ENCODE data around the gene PAK3.

The PAK3 gene

DNA sequence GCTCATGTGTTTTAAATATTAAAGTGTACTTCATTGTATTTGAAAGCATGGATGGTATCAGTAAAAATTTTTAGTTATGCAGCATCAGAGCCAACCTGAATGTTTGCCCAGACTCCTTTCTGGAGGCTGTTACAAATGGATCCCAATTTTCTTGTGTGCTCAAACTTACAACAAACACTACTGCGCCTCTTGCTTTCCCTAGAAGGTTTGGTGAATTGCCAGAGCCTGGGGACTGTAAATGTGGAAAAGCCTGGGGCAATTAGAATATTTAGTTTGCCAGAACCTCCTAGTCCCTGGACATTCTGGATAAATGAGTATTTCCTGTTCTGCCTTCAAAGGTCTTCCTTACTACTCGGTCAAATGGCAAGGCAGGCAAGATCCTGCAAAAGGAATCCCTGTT lies 169.5 kb downstream of the PAK3 start:
- DNase-seq (ENCODE audit: insufficient read length, low spot score) (no peak), FAIRE-seq (no peak)
- no peak for TF ChIP-seq CTCF (IDR thresholded peaks at IDR 0.05; ENCODE audit: insufficient read depth, missing control alignments)

DNA sequence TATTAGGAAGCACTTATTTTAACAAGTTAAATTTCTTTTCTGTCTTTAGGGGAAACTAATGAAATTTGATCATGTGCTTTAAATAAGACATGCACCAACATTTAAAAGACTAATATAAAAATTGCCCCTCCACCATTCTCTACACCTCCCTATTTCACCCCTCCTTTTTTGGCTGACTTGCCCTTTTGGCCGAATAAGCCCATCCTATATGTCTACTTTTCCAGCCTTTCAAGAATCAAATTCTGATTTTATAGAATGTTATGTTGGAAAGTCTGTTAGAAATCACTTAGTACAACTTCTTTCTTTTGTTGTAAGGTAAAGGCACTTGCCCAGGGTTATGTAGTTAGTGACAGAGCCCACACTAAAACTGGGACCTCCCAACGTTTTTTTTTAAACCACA lies 172.5 kb downstream of the PAK3 start:
- DNase-seq (ENCODE audit: insufficient read length, low spot score) (no peak), FAIRE-seq (no peak)
- no peak for TF ChIP-seq CTCF (IDR thresholded peaks at IDR 0.05; ENCODE audit: insufficient read depth, missing control alignments)

DNA sequence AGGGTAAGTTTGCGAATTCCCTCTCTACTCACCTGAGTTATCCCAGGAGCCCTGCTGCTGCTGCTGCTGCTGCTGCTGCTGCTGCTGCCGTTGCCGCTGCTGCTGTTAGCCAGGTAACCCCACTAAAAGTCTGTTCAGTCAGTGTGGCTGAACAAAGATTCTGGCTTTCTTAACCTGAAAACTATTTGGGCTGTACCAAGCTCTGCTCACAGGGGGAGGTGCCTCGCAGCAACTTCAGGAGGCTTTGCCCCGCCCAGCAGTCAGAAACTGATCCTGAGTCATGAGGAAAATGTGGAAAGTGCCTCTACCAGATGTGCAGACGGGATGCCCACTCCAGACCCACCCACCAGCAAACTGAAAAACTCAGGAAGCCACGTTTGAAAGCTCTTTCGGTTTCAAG lies 174.3 kb downstream of the PAK3 start, which contains the start of gene CAPN6:
CAPN6 (minus strand) TSS at position 145 of the 400 bp plus-strand sequence. CDS start 6,547 bp downstream, outside the sequence.
- no peak for DNase-seq (ENCODE audit: insufficient read length, low spot score)
- TF ChIP-seq CTCF (IDR thresholded peaks at IDR 0.05; ENCODE audit: insufficient read depth, missing control alignments): no peak
- no peak for FAIRE-seq
